GM18505 (cell line): ENCODE measurements around the gene TRIM3.

ENCODE experiments used
- ATAC-seq: cut with Tn5 transposase; IDR thresholded peaks from one replicate; pipeline ENCODE4 v1.9.1; 2021; ENCODE audit not compliant: unreplicated experiment
- POLR2A ChIP-seq: IDR thresholded peaks from 4 replicates; pipeline ENCODE4 v1.6.1; 2011; ENCODE audit warnings: borderline replicate concordance; ENCODE audit not compliant: insufficient read depth, insufficient read length; ENCODE audit errors: extremely low read depth

Gene TRIM3

DNA sequence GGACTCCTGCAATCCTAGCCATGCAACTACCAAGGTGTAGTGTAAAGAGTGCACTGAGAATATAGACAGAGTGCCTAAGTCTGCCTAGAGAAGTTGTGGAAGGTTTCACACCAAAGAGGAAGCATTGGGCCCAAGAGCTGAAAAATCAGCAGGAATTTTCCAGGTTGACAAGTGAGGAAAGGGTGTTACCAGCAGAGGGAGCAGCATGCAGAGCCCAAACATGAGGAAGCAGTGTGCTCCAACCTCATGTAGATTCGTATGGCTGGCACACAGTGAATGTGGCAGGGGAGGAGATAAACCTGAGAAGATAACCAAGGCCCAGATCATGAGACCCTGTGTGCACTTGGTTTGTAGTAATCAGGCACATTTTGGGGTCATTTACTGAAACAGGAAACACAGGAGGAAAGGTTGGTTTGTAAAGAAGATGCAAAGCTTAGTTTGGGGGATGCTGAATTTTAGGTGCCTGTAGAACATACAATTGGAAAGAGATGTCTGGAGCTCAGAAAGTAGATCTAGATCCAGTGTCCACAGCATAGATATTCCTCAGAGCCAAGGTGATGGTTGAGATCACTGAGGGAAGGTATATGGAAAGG is 34.7 kb downstream of the TRIM3 start:
- no peak for ATAC-seq
- no peak for TF ChIP-seq POLR2A

DNA sequence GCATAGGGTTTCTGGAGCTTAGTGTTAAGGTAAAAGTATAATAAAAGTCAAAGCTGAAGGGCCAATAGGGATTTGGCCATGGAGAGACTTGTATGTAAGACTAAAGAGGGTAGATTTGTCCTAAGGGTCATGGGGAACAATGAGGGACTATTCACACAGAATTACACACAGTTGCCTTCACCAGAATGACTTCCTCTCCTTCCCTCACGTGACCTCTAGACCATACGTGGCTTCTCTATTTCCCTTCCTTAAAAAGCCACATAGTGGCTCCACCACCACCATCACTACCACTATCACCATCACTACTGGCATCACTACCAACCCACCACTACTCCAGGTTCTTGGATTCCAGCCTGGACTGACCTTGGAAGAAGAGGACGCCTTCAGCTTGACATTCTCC is 35.7 kb downstream of the TRIM3 start:
- no peak for ATAC-seq
- no peak for TF ChIP-seq POLR2A

DNA sequence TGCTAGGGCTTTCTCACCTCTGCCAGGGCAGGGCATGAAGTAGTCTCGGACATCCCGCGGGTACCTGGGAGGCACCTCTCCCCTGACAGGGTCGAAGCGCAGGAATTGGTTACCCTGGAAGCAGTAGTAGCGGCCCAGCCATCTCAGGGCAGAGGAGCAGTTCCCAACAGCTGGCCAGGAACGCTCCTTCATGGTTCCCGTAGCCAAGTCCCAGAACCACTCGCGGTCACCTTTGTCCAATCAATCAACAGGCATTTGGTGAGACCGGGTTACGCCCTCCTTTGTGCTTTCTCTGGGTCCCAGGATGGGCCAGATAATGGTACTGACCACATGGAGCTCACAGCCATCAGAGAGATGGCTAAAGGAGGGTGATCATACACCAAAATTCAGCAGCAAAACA is 36.3 kb downstream of the TRIM3 start:
- no peak for TF ChIP-seq POLR2A
- ATAC-seq, result no peak

DNA sequence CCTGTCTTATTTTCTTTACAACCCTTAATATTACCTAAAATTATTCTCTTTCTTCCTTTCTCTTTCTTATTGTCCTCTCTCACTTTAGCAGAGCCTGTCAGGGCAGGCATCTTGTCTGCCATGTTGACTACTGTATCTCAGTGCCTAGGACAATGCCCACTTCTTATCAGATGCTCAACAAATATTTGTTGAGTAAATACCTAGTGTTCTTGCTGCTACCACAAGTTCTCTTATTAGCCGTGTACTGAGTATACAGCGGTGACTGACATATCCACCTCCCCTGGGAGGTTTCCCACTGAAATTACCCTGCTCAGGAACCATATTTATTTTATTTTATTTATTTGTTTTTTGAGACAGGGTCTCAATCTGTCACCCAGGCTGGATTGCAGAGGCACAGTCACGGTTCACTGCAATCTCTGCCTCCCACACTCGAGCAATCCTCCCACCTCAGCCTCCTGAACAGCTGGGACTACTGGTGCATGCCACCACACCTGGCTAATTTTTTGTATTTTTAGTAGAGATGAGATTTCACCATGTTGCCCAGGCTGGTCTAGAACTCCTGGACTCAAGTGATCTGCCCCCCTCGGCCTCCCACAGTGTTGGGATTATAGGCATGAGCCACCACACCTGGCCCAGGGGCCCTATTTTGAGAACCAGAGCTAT is 39.6 kb downstream of the TRIM3 start:
- no peak for ATAC-seq
- TF ChIP-seq POLR2A, result no peak

DNA sequence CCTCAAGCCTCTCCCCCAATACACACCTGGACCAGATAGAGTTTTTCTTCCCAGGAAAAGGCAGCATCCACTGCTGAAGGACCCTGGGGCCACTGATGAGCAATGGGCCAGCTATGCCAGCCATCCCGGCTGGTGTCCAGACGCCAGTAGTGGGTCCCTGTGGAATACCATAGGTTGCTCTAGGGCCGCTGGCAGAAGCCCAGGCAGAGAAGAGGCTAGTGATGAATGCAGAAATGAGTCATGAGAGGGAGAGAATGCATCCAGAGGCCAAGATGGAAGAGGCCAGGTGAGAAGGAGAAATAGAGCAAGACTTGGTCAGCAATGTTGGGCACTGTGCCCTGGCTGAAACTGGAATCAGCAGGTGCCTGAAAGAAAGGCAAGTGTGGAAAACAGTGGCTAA is 41.9 kb downstream of the TRIM3 start:
- no peak for ATAC-seq
- no peak for TF ChIP-seq POLR2A

DNA sequence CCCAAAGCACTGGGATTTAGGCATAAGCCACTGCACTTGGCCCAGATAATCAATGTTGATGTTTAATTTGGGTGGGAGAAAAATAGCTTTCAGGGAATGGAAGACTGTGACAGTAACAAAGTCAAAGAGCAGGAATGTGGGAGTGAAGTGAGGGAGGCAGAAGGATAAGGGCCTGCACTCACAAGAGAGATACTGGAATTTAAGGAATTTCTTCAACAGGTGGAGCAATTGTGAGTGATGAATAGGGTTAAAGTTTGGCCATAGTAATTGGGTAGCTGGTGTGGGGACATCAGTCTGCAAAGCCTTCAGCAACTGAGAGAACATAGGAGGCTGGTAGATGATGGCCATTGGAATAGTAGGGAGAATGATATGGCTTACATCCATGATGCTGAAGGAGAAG is 46.2 kb downstream of the TRIM3 start:
- ATAC-seq, result no peak
- no peak for TF ChIP-seq POLR2A

DNA sequence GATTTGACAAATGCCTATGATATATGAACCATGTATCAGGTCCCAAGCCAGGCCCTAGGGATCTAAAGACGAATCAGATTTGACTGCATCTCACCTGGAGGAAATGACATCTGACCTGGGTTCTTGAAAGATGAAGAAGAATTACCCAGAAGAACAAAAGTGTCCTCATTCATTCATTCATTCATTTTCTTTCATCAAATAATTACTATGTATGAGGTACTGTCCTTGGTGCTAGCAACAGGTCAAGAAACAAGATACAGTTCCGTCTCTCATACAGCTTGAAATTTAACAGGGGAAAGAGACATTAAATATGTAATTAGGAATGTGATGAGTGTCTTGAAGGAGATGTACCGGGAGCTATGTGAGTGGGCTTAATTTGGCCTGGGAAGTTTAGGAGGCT is 53.1 kb downstream of the TRIM3 start:
- no peak for ATAC-seq
- no peak for TF ChIP-seq POLR2A

DNA sequence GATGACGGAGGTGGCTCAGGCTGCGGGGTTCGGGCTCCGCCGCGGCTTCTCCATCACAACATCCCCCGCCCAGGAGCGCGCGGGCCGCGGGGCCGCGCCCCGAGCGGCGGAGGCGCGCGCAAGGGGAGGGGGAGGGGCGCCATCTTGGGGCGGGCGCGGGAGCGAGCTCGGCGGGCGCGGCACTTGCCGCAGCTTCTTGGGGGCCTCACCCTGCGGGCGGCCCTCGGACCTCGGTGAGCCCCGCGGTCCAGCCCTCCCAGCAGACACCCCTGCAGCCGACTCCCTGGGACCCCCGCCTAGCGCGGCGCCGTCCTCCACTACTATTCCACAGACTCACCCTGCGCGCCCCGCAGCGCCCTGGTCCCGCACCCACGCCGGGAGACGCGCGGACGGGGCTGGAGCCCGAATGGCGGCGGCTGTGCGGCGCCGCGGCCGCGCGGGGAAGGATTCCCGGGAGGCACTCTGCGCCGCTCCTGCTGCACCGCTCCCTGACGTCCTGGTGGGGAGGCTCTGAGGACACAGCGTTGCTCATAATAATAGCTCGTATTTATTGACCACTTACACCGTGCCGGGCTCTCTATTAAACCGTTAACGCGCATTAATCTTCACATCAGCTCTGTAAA is 54.6 kb downstream of the TRIM3 start, which contains the start of gene APBB1:
TSS of gene APBB1 (minus strand) at position 86 of the 623 bp plus-strand sequence. CDS start 7,747 bp downstream, outside the sequence.
- peak; percentile 60 for TF ChIP-seq POLR2A
- ATAC-seq, result peak; percentile 57

DNA sequence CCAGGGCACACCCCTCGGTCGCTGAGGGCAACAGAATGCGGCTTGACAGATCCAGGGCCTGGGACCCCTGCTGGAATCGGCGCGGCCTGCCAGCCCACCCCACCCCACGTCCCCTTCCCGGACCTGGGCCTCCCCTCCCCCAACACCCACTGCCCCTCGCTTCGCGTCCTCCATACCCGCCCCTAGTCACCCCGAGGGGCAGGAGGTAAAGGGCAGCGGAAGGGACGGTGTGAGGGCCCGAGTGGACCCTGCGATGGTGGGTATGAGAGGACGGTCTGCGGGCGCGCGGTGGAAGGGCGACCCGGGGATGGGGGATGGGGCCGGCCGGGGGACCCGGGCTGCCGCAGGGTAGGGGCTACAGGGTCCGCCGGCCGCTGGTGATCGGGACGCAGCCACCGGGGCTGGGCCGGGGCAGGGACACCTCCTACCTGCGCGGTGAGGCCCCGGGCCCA is 55.2 kb downstream of the TRIM3 start:
- no peak for TF ChIP-seq POLR2A
- peak; percentile 28 for ATAC-seq

DNA sequence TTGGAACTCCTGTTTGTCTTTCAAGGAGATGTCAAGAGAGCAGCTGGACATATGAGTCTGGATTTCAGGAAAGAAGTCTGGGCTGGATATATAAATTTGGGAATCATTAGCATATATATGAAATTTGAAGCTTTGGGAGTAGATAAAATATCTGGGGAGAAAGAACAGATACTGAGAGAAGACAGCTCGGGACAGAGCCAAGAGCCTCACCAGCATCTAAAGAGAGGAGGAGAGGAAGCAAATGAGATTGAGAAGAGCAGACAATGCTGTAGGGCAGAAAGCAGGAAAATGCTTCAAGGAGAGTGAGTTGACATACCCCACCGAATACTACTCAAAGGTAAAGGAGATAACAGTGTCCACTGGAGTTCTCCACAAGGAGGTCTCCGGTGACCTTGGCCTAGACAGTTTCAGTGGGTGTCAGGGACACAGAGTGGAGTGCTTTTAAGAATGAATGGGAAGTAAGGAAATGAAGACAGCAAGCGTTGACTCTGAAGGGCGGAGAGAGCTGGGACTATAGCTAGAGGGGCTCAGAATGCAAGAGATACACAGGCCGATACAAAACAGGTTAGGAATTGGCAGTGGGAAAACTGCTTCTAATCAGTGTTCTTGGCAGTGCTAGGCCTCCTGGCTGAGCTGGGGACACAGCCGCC is 55.7 kb downstream of the TRIM3 start:
- ATAC-seq, result no peak
- TF ChIP-seq POLR2A, result no peak

DNA sequence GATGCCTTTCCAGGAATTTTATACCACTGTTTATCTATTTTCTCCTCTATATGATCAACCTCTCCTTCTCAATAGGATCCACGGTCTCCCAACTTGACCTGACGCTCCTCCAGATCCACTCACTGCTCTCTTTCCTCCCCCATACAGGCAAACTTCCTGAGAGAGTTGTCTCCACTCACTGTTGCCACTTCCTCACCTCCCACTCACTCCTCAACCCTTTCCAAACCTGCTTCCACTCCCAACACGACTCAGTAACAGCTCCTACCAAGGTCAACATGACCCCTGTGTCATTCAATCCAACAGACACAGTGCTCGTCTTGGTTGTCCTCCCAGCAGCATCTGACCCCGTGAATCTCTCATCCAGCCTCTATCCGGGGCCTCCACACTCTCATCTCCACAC is 57.9 kb downstream of the TRIM3 start:
- no peak for TF ChIP-seq POLR2A
- no peak for ATAC-seq

DNA sequence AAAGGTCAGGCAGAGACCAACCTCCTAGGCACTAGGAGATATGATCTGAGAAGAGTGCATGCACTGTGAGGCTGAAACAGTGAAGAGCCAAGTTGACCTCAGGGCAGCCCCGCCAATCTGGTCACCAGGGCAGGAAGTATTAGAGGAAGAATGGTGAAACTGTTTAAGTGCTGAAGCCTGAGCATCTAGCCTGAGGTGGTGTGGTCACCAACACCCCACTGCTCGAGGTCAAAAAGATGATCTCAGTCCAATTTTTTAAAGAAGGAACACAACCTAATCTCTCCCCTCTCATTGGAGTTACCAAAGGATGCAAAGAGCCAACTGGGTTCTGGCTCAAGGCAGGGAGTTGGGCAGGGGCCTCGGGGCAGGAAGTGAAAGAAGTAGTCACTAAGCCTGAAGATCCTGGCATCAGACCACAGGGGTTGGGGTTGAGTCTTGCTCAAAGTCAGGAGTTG is 58.8 kb downstream of the TRIM3 start:
- no peak for ATAC-seq
- TF ChIP-seq POLR2A, result no peak

DNA sequence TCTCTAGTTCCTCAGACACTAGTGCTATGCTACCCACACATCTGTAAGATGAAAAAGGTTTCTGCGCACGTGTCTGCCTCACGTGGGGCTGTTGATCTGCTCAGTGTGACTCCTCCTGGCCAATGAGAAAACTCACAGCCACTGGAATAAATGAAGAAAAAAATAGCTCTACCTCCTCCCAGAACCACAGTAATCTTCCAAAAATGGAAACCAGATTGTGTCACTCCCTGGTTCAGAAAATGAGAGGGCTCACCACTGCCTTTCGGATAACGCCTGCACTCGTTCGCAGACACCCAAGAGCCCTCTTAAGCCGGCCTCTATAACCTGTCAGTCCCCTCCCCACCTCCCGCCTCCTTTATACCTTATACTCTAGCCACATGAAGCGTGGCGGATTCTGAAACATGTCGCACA is 59.9 kb downstream of the TRIM3 start:
- no peak for ATAC-seq
- TF ChIP-seq POLR2A, result no peak
